Activated CD8-positive, alpha-beta T cell treated with anti-CD3 and anti-CD28 coated beads for 36 hours (primary cell): Measurements from ENCODE around the gene BMERB1. TPM values are rescaled to one million over a fixed set of nuclear protein-coding genes. Genes with fewer than 3 reads are reported as not detected.
"Not testable (repeated sequence)": the region's sequence is repeated elsewhere in the genome, so short reads cannot be mapped to it uniquely, and the experiment has no call there.

Source experiments
- ATAC-seq: fragments of 200-7000 bp; cut with Tn5 transposase; one replicate; pipeline ENCODE4 v1.10.0; 2021; ENCODE audit warnings: mild to moderate bottlenecking, moderate library complexity
- CTCF ChIA-PET: fragments of 350-600 bp; sonication (Branson Sonifier 250); formaldehyde crosslinking; loops from one replicate; lab custom pipeline; 2021; ENCODE audit warnings: antibody characterized with exemption; lab: Charles Lee
- POLR2A ChIA-PET: fragments of 350-600 bp; sonication (Branson Sonifier 250); formaldehyde crosslinking; loops from one replicate; lab custom pipeline; 2021; ENCODE audit warnings: antibody characterized with exemption; lab: Charles Lee
- DNase-seq: peaks from one replicate; pipeline ENCODE4 v3.0.0-alpha.2; 2020
- H3K27ac Mint-ChIP-seq: one replicate; pipeline ENCODE4 v1.8.0; 2021; ENCODE audit warnings: mild to moderate bottlenecking, mixed read lengths
- H3K27me3 Mint-ChIP-seq: one replicate; pipeline ENCODE4 v1.8.0; 2021; ENCODE audit warnings: mixed read lengths
- H3K36me3 Mint-ChIP-seq: one replicate; pipeline ENCODE4 v1.8.0; 2021; ENCODE audit warnings: low read depth, mixed read lengths
- H3K4me1 Mint-ChIP-seq: one replicate; pipeline ENCODE4 v1.8.0; 2021; ENCODE audit warnings: low read depth, mixed read lengths
- H3K4me3 Mint-ChIP-seq: one replicate; pipeline ENCODE4 v1.8.0; 2021; ENCODE audit warnings: mild to moderate bottlenecking, moderate library complexity, mixed read lengths
- H3K9me3 Mint-ChIP-seq: one replicate; pipeline ENCODE4 v1.8.0; 2021; ENCODE audit warnings: mixed read lengths
- intact Hi-C: fragments of 100-400 bp; cut with micrococcal nuclease; formaldehyde crosslinking; loops from one replicate; pipeline ENCODE4 v1.10.0; 2022
- total RNA-seq, 2 experiments: library from RNA; stranded (reverse); gene quantifications; one replicate each; pipeline ENCODE4 v1.2.3, GENCODE V29; 2021
- TF ChIP-seq, protein P1 (sequence below): fragments of 200-600 bp; IDR thresholded peaks from one replicate; pipeline ENCODE4 v1.8.0; 2022; ENCODE audit warnings: antibody characterized with exemption, mild to moderate bottlenecking

The BMERB1 gene
- total RNA-seq, 2 experiments from 2014 or later, result 14.0 to 14.1 TPM

DNA sequence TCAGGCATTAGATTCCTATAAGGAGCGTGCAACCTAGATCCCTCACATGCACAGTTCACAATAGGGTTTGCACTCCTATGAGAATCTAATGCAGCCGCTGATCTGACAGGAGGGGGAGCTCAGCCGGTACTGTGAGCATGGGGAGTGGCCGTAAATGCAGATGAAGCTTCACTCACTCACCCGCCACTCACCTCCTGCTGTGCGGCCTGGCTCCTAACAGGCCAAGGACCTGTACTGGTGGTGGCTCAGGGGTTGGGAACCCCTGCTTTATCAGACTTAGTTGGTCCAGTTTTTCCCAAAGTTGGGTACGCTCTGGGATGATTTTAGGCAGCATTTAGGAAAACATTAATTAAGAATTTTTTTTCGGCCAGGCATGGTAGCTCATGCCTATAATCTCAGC lies 104.8 kb downstream of the BMERB1 start:
- H3K9me3 Mint-ChIP-seq, result peaks cover 4% of the 10 kb centered on the region
- no peak overlapping the region for H3K27ac Mint-ChIP-seq
- TF ChIP-seq, protein P1, sequence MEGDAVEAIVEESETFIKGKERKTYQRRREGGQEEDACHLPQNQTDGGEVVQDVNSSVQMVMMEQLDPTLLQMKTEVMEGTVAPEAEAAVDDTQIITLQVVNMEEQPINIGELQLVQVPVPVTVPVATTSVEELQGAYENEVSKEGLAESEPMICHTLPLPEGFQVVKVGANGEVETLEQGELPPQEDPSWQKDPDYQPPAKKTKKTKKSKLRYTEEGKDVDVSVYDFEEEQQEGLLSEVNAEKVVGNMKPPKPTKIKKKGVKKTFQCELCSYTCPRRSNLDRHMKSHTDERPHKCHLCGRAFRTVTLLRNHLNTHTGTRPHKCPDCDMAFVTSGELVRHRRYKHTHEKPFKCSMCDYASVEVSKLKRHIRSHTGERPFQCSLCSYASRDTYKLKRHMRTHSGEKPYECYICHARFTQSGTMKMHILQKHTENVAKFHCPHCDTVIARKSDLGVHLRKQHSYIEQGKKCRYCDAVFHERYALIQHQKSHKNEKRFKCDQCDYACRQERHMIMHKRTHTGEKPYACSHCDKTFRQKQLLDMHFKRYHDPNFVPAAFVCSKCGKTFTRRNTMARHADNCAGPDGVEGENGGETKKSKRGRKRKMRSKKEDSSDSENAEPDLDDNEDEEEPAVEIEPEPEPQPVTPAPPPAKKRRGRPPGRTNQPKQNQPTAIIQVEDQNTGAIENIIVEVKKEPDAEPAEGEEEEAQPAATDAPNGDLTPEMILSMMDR, result no peak
- no peak for ATAC-seq
- ChIA-PET CTCF (no interaction called here), POLR2A (interaction anchor here (1.0 kb wide), 1 partner anchor 33 kb away, joined by 4 read pairs; no protein-coding TSS in a partner anchor)
- H3K36me3 Mint-ChIP-seq, result no peaks in the 10 kb centered on the region
- no peak overlapping the region for H3K4me3 Mint-ChIP-seq
- DNase-seq, result no peak
- intact Hi-C loops, result no loop called here
- H3K27me3 Mint-ChIP-seq, result no peaks in the 10 kb centered on the region
- no peaks in the 10 kb centered on the region for H3K4me1 Mint-ChIP-seq

DNA sequence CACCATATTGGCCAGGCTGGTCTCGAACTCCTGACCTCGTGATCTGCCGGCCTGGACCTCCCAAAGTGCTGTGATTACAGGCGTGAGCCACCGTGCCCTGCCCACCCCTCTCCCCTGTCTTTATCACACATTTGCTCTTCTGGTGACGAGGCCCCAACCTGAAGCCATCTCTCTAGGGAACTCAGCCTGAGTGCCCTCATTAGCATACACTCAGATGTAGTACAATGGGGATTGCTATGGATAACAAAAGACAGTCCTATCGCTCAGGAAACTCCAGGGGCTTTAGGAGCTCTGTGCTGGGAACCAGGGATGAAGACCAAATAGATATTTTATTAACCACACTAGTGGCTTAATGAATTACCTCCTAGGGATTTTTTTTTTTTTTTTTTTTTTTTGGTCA lies 107.9 kb downstream of the BMERB1 start:
- DNase-seq (no peak), ATAC-seq (no peak)
- Mint-ChIP-seq H3K9me3 (no peaks in the 10 kb centered on the region), H3K4me3 (no peak overlapping the region), H3K4me1 (peaks cover 4% of the 10 kb centered on the region), H3K27me3 (no peaks in the 10 kb centered on the region), H3K36me3 (no peaks in the 10 kb centered on the region), H3K27ac (no peak overlapping the region)
- POLR2A ChIA-PET, result no interaction called here
- intact Hi-C loops, result no loop called here
- CTCF ChIA-PET, result no interaction called here
- TF ChIP-seq, protein P1, result no peak

- H3K9me3 Mint-ChIP-seq, result no peaks in the 10 kb centered on the region
- no peaks in the 10 kb centered on the region for H3K36me3 Mint-ChIP-seq
- intact Hi-C loops, result no loop called here
- H3K4me3 Mint-ChIP-seq, result no peak overlapping the region
- peaks cover 4% of the 10 kb centered on the region for H3K4me1 Mint-ChIP-seq
- TF ChIP-seq, protein P1, result no peak
- H3K27ac Mint-ChIP-seq, result no peak overlapping the region
- DNase-seq (no peak), ATAC-seq (no peak)
- POLR2A ChIA-PET, result no interaction called here
- H3K27me3 Mint-ChIP-seq, result no peaks in the 10 kb centered on the region
- CTCF ChIA-PET, result no interaction called here
These were observed 108.5 kb downstream of the BMERB1 start for GRCh38 chr16:15542734-15543347.

- Mint-ChIP-seq H3K9me3 (no peaks in the 10 kb centered on the region), H3K27ac (no peak overlapping the region)
These were observed 110.0 kb downstream of the BMERB1 start for GRCh38 chr16:15544405-15544804.

DNA sequence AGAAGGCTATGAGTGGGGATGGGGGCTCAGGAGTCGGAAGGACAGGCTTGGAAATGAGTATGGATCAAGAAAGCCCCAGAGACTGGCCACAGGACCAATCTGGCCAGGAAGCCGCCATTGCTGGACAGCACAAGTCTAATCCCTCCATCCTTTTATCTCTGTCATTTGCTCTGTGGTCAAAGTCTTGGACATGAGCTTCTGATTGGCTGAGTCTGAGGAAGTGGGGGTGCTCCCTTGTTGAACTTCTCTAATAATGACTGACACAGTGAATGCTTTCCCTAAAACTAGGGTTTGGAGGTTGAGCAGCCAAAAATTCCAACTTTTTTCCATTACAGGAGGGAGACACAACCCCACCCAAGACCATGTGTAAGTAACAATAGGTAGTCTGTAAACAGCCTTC lies 111.2 kb downstream of the BMERB1 start:
- POLR2A ChIA-PET, result no interaction called here
- ATAC-seq, result no peak
- H3K36me3 Mint-ChIP-seq, result no peaks in the 10 kb centered on the region

More at GRCh38 chr16:15544405-15544804, 110.0 kb downstream of the BMERB1 start:
- CTCF ChIA-PET, result no interaction called here
- Mint-ChIP-seq H3K4me1 (peaks cover 4% of the 10 kb centered on the region), H3K27me3 (no peaks in the 10 kb centered on the region), H3K4me3 (no peak overlapping the region), H3K36me3 (no peaks in the 10 kb centered on the region)
- DNase-seq (no peak), ATAC-seq (no peak)
- TF ChIP-seq, protein P1, result no peak
- POLR2A ChIA-PET, result no interaction called here
- intact Hi-C loops, result no loop called here

DNA sequence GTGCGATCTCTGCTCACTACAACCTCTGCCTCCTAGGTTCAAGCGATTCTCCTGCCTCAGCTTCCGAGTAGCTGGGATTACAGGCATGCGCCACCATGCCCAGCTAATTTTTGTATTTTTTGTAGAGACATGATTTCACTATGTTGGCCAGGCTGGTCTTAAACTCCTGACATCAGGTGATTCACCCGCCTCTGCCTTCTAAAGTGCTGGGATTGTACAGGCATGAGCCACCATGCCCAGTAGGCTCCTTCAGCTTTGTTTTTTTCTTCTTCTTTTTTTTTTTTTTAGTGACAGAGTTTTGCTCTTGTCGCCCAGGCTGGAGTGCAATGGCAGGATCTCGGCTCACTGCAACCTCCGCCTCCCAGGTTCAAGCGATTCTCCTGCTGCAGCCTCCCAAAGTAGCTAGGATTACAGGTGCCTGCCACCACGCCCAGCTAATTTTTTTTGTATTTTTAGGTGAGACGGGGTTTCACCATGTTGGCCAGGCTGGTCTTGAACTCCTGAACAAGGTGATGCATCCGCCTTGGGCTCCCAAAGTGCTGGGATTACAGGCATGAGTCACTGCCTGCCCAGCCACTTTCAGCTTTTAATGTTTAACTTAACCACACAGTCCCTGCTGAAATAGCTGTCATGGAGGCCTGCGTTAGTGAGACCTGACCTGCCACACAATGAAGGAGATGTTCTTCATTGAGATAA lies 112.8 kb downstream of the BMERB1 start:
- H3K4me3 Mint-ChIP-seq, intact Hi-C loops: not testable (repeated sequence)

More for the DNA sequence above, 111.2 kb downstream of the BMERB1 start:
- CTCF ChIA-PET, result no interaction called here
- DNase-seq, result no peak
- Mint-ChIP-seq H3K27me3 (no peaks in the 10 kb centered on the region), H3K4me3 (no peak overlapping the region), H3K27ac (no peak overlapping the region), H3K9me3 (no peaks in the 10 kb centered on the region), H3K4me1 (peaks cover 4% of the 10 kb centered on the region)
- intact Hi-C loops, result no loop called here
- TF ChIP-seq, protein P1, result no peak

More for the DNA sequence above, 112.8 kb downstream of the BMERB1 start:
- not testable (repeated sequence) for ATAC-seq, H3K27me3 Mint-ChIP-seq, DNase-seq, H3K4me1 Mint-ChIP-seq, H3K27ac Mint-ChIP-seq, H3K9me3 Mint-ChIP-seq, H3K36me3 Mint-ChIP-seq
- CTCF ChIA-PET, result interaction anchor here (1.2 to 1.7 kb wide), 2 partner anchors 10 to 119 kb away, joined by 4 to 5 read pairs; no protein-coding TSS in a partner anchor
- POLR2A ChIA-PET, result interaction anchor here (0.6 kb wide), 1 partner anchor 71 kb away, joined by 5 read pairs; no protein-coding TSS in a partner anchor
